HepG2 (cell line): ENCODE measurements around the gene PRR35. TPM values are rescaled to one million over a fixed set of nuclear protein-coding genes. Genes with fewer than 3 reads are reported as not detected.

Experiments
- HOXA5 ChIP-seq: sonication (generic); formaldehyde crosslinking; IDR thresholded peaks from 2 replicates; pipeline ENCODE4 v1.4.0; 2020; ENCODE audit warnings: missing genetic modification reagents
- HOXD1 ChIP-seq: sonication (generic); formaldehyde crosslinking; IDR thresholded peaks from 2 replicates; pipeline ENCODE4 v1.5.0; 2020; ENCODE audit warnings: missing genetic modification reagents
- MATR3 ChIP-seq: sonication (generic); formaldehyde crosslinking; IDR thresholded peaks from 2 replicates; pipeline ENCODE4 v1.4.0; 2020; ENCODE audit warnings: missing genetic modification reagents
- NFAT5 ChIP-seq: sonication (generic); formaldehyde crosslinking; IDR thresholded peaks from 2 replicates; pipeline ENCODE4 v1.4.0; 2020; ENCODE audit warnings: missing genetic modification reagents
- ZMYM3 ChIP-seq: sonication (generic); formaldehyde crosslinking; IDR thresholded peaks from 2 replicates; pipeline ENCODE4 v1.5.1; 2020; ENCODE audit warnings: mild to moderate bottlenecking, missing genetic modification reagents
- ZNF574 ChIP-seq: sonication (generic); formaldehyde crosslinking; IDR thresholded peaks from 2 replicates; pipeline ENCODE4 v1.4.0; 2020; ENCODE audit warnings: missing genetic modification reagents
- ZNF687 ChIP-seq: sonication (generic); formaldehyde crosslinking; IDR thresholded peaks from 2 replicates; pipeline ENCODE4 v1.5.1; 2020; ENCODE audit warnings: mild to moderate bottlenecking, missing genetic modification reagents, moderate library complexity
- ZSCAN25 ChIP-seq: sonication (generic); formaldehyde crosslinking; IDR thresholded peaks from 2 replicates; pipeline ENCODE4 v1.8.0; 2022; ENCODE audit warnings: mild to moderate bottlenecking, missing genetic modification reagents
- polyA plus RNA-seq, 8 experiments: library from polyadenylated mRNA; depleted of rRNA in 3 of 8; stranded (reverse) in 7 of 8; unstranded in 1 of 8; fragments of >200 nt; fragmentation: Illumina TruSeq in 4 of 8; extraction: Trizol in 4 of 8; gene quantifications; 2 replicates each; pipeline versions ENCODE4 v1.2.1 to v1.2.3, GENCODE V29; 2011 to 2016; ENCODE audit warnings: low read depth in 4 of 8, missing spikeins in 1 of 8, mixed read lengths in 1 of 8; ENCODE audit not compliant: insufficient read depth in 1 of 8
- total RNA-seq, 5 experiments: library from RNA; depleted of rRNA; stranded (reverse); fragments of >200 nt; fragmentation: Illumina TruSeq; extraction: Trizol; gene quantifications; 2 replicates each; pipeline ENCODE4 v1.2.3, GENCODE V29; 2016; ENCODE audit warnings: low read depth in 1 of 5
- TF ChIP-seq, protein P1 (sequence below): sonication (generic); formaldehyde crosslinking; IDR thresholded peaks from 2 replicates; pipeline ENCODE4 v1.9.0; 2021; ENCODE audit warnings: mild to moderate bottlenecking, missing genetic modification reagents

PRR35 gene
- total and polyA plus RNA-seq, 2 of the 13 experiments (the other 11 are each of a cell fraction or from before 2014, with no cell fraction given): 0.07 to 0.16 TPM

- no peak for TF ChIP-seq NFAT5 (CRISPR knock-in tag)
- TF ChIP-seq ZNF574 (CRISPR knock-in tag): no peak; the same call in 1 of the 2 replicates
- TF ChIP-seq, protein P1, sequence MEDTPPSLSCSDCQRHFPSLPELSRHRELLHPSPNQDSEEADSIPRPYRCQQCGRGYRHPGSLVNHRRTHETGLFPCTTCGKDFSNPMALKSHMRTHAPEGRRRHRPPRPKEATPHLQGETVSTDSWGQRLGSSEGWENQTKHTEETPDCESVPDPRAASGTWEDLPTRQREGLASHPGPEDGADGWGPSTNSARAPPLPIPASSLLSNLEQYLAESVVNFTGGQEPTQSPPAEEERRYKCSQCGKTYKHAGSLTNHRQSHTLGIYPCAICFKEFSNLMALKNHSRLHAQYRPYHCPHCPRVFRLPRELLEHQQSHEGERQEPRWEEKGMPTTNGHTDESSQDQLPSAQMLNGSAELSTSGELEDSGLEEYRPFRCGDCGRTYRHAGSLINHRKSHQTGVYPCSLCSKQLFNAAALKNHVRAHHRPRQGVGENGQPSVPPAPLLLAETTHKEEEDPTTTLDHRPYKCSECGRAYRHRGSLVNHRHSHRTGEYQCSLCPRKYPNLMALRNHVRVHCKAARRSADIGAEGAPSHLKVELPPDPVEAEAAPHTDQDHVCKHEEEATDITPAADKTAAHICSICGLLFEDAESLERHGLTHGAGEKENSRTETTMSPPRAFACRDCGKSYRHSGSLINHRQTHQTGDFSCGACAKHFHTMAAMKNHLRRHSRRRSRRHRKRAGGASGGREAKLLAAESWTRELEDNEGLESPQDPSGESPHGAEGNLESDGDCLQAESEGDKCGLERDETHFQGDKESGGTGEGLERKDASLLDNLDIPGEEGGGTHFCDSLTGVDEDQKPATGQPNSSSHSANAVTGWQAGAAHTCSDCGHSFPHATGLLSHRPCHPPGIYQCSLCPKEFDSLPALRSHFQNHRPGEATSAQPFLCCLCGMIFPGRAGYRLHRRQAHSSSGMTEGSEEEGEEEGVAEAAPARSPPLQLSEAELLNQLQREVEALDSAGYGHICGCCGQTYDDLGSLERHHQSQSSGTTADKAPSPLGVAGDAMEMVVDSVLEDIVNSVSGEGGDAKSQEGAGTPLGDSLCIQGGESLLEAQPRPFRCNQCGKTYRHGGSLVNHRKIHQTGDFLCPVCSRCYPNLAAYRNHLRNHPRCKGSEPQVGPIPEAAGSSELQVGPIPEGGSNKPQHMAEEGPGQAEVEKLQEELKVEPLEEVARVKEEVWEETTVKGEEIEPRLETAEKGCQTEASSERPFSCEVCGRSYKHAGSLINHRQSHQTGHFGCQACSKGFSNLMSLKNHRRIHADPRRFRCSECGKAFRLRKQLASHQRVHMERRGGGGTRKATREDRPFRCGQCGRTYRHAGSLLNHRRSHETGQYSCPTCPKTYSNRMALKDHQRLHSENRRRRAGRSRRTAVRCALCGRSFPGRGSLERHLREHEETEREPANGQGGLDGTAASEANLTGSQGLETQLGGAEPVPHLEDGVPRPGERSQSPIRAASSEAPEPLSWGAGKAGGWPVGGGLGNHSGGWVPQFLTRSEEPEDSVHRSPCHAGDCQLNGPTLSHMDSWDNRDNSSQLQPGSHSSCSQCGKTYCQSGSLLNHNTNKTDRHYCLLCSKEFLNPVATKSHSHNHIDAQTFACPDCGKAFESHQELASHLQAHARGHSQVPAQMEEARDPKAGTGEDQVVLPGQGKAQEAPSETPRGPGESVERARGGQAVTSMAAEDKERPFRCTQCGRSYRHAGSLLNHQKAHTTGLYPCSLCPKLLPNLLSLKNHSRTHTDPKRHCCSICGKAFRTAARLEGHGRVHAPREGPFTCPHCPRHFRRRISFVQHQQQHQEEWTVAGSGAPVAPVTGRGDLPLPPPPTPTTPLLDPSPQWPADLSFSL (CRISPR knock-in tag): no peak
- 0 out of 2 replicates have a peak, but pooled peaks have one; percentile 13 for TF ChIP-seq ZMYM3 (CRISPR knock-in tag)
- no peak; the same call in 1 of the 2 replicates for TF ChIP-seq HOXD1 (CRISPR knock-in tag)
- TF ChIP-seq HOXA5 (CRISPR knock-in tag): no peak
- no peak for TF ChIP-seq ZSCAN25 (CRISPR knock-in tag)
- TF ChIP-seq ZNF687: peak; percentile 83
- TF ChIP-seq MATR3 (CRISPR knock-in tag): no peak
These were observed 26.6 kb upstream of the PRR35 start (continued) for GRCh38 chr16:533391-534123.
